HG02885 (cell line): ENCODE results near the gene MACF1.
A peak's percentile ranks its signal among the peaks of the same experiment; 100 is the strongest.
"Not testable (repeated sequence)": the region's sequence is repeated elsewhere in the genome, so short reads cannot be mapped to it uniquely, and the experiment has no call there.

Experiments used
- ATAC-seq: cut with Tn5 transposase; IDR thresholded peaks from one replicate; pipeline ENCODE4 v1.9.1; 2021; ENCODE audit warnings: mild to moderate bottlenecking; ENCODE audit not compliant: unreplicated experiment, poor library complexity

MACF1 gene

DNA sequence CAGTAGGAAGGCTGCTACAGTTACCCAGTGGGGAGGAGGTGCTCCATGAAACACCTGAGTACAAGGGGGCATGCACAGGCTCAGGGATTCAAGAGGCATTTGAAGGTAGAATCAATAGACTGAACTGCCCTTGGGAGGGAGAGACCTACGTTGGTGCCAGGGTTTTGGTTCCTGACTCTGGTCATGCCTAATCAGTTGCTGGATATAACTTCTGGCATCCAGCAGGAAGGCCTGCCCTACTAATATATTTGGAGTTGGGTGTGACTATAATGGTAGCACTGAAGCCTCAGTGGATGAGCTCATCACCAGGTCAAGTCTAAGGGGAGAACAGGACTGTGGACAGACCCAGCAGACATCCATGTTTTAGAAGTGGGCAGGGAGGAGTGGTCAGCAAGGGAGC lies 271.1 kb downstream of the MACF1 start:
- not testable (repeated sequence) for ATAC-seq

DNA sequence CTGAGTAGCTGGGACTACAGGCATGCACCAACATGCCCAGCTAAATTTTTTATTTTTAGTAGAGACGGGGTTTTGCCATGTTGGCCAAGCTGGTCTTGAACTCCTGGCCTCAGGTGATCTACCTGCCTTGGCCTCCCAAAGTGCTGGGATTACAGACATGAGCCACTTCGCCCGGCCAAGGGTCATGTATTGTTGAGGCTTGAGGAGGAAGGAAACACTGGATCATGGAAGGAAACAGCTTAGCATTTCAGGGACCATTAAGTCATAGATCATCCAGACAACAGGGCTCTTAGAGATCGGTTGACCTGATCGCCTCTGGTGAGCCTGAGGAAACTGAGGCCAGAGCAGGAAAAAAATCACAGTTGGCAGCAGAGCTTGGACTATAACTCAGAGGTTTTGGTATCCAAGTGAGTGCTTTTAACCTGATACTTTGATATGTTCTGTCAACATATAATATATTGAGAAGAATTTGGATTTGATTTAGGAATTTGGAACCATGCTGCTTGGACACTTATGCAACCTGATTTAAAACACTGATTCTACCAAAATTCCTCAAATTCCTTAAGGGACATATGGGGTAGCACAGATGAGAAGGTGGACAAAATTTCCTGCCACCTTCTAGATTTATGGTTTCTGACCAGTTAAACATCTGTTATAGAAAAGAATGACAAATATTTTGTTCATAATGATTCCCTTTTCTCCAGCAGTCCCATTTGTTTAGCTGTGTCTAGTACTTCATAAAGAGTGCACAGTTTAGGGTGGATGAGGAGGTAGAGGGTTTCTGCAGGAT lies 273.8 kb downstream of the MACF1 start:
- no peak for ATAC-seq

DNA sequence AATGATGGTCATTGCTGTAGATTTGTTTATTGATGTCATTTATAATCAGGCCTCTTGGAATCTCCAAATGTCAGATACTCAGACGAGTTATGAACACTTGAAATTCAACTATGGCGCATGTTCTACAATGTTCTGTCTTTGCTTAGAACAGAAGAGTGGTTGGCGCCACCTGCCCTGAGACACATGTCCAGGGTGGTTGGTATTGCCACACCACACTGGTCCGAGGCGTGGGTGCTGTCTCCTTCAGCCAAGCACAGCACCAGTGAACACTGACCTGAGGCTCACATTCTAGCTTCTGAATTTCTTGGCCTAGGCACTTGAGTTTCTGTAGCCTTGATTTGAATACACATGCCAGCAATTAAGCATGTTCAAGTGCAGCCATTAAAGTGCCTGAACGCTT lies 276.8 kb downstream of the MACF1 start:
- no peak for ATAC-seq

DNA sequence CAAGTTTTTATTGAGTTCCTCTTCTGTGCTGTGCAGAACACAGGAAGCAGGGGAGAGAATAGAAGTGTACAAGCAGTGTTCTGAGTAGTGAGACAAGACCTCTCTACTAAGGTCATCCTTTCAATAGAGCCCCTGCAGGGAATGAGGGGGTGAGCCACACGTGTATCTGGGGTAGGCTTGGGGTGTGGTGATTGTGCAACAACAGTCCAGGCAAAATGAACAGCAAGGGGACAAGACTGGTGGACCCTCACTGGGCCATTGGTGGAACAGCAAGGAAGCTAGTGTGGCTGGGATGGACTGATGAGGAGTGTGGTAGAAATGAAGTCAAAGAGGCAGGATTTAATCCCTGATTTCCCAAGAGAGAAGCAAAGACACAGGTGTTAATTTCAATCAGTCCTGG lies 278.8 kb downstream of the MACF1 start:
- no peak for ATAC-seq

DNA sequence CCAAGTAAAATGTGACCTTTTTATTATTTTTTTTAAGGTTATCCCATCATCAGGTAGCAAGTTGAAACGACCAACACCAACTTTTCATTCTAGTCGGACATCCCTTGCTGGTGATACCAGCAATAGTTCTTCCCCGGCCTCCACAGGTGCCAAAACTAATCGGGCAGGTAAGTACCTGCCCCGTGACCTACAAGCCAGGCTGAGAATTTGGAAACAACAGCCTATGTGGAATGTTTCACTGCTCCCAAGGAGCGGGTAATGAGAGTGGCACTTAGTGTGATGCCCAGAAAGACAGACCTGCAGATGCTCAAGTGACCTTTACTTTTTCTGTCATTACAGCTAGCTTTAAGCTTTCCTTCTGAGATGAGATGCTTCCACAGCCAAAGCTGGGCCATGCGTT lies 280.1 kb downstream of the MACF1 start:
- ATAC-seq = no peak

DNA sequence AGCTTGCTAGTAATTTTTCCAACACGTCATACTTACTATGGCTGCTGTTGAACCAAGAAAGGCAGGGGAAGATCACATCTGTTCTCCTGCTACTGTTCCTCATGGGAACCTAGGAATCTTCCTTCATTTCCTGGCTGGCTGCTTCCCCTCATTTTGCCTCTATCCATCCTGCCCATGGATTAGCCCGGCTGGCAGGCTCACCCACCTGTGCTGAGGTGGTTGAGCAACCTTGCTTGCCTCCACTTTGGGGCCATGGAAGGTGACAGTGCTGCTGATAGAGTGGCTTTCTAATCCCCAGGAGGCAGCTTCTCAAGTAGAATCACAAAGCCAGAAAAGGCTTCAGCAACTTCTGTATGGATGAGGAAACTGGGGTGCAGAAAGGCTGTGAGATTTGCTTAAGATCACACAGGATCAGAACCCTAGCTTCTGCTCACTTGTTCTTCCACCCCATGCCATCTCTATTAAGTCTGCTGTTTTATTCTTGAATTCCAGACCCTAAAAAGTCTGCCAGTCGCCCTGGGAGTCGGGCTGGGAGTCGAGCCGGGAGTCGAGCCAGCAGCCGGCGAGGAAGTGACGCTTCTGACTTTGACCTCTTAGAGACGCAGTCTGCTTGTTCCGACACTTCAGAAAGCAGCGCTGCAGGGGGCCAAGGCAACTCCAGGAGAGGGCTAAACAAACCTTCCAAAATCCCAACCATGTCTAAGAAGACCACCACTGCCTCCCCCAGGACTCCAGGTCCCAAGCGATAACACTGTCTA lies 280.7 kb downstream of the MACF1 start:
- ATAC-seq = no peak

DNA sequence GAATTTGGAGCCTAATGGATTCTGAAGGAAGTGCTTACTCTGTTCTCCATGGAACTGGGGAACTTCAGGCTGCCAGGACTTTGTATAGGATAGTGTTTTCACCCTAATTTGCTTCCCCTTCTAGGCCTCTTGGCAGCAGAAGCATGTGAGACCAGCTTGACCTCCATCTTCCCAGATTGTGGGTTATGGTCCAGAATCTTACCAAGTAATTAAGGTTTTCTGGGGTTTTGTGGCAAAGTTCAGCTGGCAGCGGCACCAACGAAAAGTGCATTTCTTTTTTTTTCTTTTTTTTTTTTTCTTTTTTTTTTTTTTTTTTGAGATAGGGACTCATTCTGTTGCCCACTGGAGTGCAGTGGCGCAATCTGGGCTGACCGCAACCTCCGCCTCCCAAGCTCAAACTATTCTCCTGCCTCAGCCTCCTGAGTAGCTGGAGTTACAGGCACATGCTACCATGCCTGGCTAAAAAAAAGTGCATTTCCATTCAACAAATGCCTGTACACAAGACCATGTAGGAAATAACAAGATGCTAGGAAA lies 283.6 kb downstream of the MACF1 start:
- no peak for ATAC-seq

DNA sequence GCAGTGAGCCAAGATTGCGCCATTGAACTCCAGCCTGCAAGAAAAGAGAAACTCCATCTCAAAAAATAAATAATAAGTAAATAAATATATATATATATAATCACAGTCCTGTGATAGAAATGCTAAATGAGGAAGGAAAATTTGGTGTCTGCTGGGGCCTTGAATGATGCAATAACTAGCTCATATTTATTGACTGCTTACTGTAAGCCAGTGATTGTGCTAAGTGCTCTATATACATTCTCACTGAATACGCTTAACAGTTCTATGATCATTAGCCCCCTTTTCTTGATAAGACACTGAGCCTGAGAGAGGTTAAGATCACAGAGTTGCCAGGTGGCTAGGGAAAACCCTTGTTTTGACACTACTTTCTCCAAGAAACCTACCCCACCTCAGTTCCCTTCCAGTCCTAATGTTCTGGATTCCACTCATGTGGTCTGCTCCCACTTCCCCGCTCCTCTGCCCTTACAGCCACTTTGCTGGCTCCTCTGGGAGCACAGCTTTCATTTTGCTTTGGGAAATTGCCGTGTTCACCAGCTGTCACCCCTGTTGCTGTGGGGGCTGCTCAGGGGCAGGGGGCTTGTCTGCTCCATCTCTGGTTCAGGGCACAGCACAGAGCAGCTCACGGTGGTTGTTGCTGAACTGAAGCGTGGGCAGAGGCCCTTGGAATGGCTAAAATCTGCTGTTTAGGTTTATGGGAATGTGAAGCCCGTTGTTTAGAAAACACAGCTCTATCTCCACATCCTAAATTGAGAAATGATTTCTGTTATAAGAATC lies 284.5 kb downstream of the MACF1 start:
- no peak for ATAC-seq

DNA sequence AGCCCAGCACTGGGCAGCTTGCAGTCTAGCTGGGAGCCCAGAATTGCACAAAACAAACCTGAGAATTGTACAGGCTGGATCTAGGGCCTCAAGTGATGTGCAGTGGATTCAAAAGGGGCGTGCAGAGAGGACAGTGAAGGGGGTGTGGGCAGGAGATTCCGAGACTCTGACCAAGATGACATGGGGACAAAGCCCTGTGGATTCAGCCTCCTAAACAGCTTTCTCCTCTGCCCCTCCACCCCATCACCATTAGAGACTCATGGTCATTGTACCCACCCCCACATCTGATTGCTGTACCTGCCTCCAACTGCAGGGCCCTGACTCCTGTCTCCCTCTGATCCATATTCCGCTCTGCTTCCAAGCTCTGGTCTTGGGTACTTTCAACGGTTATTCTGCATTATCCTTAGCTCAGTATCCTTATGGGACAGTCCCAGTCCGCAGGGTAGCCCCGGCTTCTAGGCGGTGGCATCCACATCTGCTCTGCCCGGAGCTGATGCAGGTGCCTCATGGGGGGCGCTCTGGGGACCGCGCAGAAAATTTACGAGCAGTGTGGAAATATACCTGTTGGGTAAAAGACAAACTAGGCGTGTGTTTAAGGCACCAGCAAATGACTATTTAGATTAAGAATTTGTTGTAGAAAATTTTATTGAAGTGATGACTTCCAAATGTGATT lies 285.2 kb downstream of the MACF1 start:
- ATAC-seq = no peak

DNA sequence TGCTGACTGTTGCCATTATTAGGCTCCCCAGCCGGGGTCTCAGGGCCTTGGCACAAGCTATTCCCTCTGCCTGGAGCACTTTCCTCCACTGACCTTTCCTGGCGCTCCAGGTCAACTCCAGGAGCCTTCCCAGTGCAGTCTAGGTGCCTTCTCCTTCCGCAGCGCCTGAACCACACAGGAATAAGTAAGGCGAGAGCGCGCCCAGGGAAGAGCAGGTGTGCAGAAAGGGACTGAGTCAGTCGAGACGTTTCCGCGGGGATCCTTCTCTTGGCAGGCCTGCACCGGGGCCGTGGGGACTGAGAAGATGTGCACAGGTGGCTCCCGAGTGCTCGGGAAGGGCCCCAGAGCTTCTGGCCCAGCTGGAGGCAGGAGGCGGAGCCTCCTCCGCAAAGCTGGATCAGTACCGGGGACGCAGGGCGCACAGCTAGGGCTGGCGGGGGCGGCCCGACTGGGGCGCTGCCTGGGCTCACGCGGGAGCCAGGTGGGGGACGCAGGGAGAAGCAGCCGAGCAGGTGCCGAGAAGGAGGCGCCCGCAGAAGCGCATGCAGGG lies 286.2 kb downstream of the MACF1 start:
- peak; percentile 28 for ATAC-seq

DNA sequence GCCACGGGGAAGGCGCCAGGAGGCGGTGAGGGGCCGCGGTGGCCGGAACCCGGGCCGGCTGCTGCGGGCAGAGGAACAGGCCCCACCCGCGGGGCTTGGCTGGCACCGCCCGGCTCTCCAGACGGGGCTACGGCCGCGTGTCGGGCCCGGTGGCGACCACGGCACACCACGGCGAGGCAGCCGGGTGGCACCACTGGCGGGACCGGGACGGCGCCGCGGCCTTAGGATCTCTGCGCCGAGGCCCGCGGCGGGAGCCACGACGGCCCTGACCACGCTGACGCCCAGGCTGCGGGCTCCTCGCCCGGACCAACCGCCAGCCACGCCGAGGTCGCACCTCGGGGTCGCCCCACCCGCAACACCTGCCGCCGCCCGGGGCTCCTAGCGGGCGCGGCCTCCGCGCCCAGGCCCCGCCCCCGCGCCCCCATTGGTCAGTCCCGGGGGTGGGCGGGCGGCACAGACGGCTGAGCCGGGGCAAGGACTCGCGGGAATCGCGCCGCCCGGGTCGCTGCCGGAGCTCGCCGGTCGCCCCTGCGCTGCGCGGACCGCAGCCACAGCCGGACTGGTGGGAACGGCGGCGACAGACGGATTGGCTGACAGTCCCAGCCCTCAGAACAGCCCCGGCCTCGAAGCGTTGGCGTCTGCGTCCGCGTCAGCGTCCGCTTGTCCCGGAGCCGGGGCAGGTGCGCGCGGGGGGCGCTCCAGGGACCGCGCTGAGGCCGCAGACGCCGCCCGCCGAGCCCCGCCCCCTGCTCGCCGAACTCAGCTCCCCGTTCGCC lies 286.8 kb downstream of the MACF1 start, which contains the start of gene BMP8A:
TSS of gene BMP8A (plus strand) at position 491 of the 776 bp plus-strand sequence. CDS start 356 bp downstream, outside the sequence.
- peak; percentile 82 for ATAC-seq

DNA sequence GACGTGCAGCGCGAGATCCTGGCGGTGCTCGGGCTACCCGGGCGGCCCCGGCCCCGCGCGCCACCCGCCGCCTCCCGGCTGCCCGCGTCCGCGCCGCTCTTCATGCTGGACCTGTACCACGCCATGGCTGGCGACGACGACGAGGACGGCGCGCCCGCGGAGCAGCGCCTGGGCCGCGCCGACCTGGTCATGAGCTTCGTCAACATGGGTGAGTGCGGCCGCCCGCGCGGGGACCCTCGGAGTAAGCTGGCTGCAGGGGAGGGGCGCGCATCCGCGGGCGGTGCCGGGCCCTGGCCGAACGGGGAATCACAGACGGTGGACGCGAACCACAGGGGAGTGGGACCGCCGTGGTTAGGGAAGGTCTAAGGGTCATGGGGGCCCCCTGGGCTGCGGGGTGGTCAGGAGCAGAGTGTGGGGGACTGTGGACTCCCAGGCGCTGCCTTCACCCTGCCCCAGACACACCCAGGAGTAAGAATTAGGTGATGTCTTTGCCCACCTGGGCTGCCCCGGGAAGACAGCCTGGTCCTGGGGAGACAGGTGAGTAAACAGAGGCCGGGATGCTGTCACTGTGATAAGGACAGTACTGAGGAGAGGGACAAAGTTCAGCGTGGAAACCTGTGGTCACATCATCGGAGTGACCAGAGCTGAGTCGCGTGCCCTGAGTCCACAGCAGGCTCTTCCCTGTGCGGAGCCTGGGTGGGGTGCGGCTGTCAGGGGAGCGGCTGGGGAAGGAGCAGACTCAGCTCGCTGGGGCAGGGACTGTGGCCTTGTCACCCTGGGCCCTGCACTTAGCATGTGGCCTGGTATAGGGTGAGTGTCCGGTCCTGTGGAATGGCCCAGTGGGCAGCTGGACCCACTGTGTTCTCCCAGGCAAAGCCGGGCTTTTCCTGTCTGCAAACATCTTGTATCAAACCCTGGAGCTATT lies 287.9 kb downstream of the MACF1 start:
- ATAC-seq = not testable (repeated sequence)

DNA sequence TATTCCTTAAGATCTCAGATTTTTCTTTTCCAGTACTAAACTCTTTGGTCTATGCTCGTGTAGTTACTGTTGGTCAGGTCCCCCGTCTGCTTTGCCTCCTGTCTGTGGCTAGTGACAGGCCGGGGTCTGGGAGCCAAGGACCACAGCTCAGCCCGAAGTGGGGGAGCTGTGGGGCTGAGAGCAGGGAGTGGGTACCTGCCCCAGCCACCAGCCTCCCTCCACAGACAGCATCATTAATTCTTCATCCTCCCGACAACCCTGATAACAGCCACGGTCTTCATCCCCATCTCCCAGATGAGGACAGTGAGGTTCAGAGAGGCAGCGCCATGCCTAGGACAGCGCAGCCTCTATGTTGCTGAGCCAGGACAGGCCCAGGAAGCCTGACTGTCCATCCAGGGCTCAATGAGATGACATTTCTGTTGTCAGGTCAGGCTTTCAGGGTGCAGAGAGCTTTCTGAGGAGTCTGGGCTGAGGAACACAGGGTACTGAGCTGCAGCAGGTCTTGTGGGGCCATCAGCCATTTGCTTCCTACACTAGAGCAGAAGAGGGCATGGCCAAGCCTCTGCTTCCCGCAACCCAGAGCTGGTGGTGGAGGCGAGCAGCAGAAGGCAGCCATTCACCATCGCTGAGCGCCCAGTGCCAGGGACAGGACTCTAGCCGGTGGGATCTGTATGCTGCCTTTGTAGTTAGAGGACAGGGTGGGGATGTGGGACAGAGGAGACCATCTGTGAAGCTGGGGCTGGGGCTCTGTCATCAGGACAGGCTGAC lies 288.7 kb downstream of the MACF1 start:
- not testable (repeated sequence) for ATAC-seq

DNA sequence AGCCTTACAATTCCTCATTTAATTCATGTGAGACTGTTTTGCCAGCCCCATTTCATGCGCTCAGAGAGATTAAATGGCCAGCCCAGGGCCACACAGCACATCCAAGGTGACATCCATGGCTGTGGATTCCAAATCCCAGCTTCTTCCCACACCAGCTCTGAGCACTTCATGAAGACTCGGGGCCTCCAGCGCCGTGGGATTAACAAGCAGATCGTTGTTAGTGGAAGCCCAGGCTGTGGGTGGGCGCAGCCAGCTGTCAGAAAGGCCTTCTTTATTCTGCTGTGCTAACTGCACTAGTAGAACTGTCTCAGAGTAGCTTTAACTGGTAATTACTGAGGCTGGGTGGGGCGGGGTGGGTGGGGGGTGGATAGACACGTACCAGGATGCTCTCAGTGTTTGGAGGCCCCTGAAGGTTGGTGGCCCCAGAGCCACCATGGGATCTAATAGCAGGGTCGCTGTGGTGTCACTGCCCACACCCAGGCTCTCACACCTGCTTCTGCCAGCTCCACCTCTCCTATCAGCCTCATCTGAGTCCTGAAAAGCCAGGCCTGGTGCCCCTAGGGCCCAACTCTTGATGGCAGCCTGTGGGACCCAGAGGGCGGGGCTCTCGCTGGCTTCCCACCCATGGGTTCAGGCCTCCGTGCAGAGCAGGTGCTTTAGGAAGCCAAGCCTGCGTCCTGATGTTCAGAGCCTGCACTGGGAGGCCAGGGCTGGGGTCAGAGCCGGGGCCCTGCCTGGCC lies 290.3 kb downstream of the MACF1 start:
- no peak for ATAC-seq

DNA sequence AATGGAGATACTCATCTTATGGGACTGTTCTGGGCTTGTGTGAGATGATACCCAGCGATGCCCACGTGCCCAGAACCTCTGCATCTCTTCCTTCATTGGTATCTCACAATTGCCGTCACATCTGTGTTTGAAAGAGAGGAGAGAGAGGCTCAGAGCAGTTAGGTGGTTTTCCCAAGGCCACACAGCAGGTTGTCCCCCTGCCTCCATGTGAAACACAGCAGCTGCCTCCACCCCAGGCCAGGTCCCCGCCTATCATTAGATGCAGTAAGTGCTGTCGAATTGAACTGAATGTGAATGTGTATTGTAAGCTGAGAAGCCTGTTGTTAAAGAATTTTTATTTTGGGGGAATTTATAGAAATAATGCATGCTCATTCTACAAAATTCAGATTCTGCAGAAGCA lies 292.0 kb downstream of the MACF1 start:
- ATAC-seq = not testable (repeated sequence)

DNA sequence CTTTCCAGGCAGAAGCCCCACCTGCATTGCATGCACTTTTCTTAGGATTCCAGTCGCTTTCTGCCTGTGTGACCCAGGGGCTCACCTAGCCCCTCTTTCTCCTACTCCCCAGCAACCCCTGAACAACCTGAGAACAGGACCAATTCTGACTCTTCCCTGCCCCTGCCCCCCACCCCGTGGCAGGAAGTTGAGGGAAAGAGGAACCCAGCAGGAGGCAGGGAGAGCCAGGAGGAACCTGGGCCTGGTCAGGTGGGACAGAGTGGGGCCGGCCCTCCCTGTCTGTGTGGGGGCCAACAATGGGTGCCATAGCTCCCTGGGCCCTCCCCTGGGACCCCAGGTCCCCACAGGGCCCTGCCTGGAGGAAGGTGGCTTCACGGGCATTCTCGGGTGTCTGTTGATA lies 293.1 kb downstream of the MACF1 start:
- no peak for ATAC-seq
